ENCODE measurements around the gene STAP1.
"Not testable (repeated sequence)": the region's sequence is repeated elsewhere in the genome, so short reads cannot be mapped to it uniquely, and the experiment has no call there.

Gene STAP1

DNA sequence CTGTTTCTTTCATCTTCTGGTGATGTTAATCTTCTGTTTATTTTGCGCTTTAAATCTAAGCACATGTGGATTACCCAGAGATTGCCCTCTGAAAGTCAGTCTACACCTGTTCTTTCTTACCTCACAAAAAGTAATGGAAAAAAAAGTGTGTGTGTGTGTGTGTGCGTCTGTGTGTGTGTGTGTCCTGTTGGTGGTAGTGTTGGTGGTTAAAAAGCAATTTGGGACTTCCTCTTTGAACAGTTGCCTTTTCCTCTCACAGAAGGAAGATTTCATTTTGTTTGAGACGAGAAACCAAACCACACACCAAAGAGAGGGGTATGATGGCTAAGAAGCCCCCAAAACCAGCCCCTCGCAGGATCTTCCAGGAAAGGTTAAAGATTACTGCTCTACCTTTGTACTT, at the start of gene STAP1:
Gene STAP1 (plus strand): TSS at position 235 of the 400 bp plus-strand sequence. CDS start 83 bp downstream, at position 318.
- no peak for DNase-seq

DNA sequence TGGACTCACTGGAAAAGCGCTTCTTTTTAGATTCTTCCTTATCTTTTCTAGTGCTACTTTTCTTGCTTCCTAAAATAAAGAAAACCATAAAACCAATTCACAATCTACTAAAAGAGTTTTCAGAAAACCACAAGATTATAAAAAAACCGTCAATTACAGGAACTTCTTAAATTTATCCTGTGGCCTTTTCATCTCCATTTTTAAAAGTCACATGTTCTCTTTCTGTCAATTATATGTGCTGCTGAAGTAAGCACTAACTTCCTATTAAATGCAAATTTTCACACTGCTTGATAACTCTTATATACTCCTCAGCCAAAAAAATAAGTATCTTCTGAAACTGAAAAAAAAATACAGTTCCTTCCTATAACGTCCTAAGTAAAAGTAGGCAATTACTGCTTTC, 46.0 kb upstream of the STAP1 start:
- no peak for DNase-seq

GRCh38 chr4:67520141-67520540, 38.4 kb upstream of the STAP1 start:
- no peak for DNase-seq

DNA sequence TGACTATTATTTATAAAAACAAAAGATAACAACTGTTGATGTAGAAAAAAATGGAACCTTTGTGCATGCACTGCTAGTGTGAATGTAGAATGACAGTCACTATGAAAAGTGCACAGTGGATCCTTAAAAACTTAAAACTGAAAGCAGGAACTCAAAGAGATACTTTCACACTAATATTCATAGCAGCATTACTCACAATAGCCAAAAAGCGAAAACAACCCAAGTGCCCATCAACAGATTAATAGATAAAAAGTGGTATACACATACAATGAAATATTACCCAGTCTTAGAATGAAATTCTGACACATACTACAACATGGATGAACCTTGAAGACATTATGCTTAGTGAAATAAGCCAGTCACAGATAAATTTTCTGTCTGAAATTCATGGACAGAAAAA, 37.0 kb upstream of the STAP1 start:
- no peak for DNase-seq

- DNase-seq, result no peak
These were observed 36.3 kb upstream of the STAP1 start for GRCh38 chr4:67522230-67522629.

DNA sequence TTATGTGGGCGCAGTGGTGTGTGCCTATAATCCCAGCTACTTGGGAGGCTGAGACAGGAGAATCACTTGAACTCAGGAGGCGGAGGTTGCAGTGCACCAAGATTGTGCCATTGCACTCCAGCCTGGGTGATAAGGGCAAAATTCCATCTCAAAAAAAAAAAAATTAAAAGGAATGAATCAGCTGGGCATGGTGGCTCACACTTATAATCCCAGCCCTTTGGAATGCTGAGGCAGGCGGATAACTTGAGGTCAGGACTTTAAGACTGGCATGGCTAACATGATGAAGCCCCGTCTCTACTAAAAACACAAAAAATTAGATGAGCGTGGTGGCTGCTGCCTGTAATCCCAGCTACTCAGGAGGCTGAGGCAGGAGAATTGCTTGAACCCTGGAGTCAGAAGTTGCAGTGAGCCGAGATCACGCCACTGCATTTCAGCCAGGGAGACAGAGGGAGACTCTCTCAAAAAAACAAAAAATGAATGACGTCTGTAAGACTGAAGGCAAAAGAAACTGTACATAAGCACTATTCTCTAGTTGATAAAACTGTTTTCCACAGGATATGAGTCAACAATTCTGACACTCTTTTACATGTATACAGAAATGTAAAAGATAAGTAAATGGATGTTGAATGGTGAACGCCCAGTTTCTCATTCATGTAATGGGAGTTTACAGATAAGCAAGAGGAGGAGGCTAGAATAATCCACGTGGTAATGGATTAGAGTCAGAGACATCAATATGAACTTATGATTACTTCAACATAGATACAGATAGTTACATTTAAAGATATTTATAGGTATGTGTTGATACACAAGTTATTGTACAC, 35.5 kb upstream of the STAP1 start:
- no peak for DNase-seq

- DNase-seq, result not testable (repeated sequence)
These were observed 34.4 kb upstream of the STAP1 start for GRCh38 chr4:67524140-67524539.

- DNase-seq, result peak in 1 of 2 experiments; percentile 11
These were observed 27.1 kb upstream of the STAP1 start for GRCh38 chr4:67531379-67531962.

DNA sequence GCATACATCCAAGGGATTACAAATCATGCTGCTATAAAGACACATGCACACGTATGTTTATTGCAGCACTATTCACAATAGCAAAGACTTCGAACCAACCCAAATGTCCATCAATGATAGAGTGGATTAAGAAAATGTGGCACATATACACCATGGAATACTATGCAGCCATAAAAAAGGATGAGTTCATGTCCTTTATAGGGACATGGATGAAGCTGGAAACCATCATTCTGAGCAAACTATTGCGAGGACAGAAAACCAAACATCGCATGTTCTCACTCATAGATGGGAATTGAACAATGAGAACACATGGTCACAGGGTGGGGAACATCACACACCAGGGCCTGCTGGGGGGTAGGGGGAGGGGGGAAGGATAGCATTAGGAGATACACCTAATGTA, 26.1 kb upstream of the STAP1 start:
- not testable (repeated sequence) for DNase-seq

- no peak for DNase-seq
These were observed 25.4 kb upstream of the STAP1 start for GRCh38 chr4:67533112-67533511.

DNA sequence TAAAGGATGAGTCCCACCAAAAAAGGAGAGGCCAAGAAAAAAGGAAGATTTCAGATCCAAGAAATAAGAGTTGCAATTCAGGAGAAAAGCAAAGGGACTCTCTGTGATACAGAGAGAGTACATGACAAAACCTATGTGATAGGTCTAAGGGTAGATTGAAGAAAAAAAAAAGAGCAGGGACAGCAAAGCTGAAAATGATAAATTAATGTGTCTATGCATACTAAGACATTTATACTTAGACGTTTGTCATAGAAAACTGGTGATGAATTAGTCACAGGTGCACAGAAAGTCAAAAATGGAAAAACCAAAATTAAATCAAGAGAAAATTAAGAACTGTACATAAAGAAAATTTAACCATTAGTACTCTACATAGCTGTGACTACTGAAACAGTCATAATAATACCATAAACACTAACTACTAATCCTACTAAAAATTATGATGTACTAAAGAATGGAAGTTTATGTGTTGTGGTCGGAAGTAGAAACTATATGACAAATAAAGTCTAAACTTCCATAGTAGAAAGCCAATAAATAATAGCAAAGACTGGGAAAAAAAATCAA, 23.2 kb upstream of the STAP1 start:
- no peak for DNase-seq

DNA sequence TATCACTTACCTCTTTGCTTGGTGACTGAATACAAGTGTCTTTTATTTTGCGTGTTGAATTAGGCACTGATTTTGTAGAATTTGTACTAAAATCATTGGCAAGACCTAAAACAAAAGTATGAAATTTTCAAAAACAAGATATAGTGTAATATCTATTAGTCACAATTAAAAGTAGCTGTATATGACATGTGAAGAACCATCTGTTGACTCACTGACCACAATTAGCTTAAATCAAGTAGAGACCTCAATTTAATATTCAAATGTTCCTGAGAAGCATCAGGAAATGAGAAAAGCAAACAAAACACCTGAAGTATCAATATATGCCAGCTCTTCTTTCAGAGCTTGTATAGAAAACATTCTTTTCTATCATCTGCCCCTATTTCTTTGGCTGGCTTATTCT, 18.7 kb upstream of the STAP1 start:
- DNase-seq, result no peak

DNA sequence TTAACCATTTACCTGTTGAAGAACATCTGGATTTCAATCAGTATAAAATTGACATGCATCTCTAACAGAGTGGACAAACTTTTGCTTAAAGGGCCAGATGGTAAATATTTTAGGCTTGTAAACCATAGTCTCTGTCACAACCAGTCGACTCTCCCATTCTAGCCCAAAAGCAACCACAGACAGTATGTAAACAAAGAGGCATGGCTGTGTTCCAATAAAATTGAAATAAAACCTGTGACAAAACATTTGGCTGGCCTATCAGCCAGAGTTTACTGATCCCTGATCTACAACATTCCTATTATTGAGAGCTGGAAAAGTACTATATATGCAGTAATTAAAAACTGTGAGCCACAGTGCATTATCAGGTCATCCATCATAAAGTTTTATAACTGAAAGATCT, 16.5 kb upstream of the STAP1 start:
- DNase-seq, result no peak

GRCh38 chr4:67545199-67546003, 13.1 kb upstream of the STAP1 start, which contains the start of gene CENPC:
TSS of gene CENPC (minus strand) at chr4:67545503. CDS start at chr4:67545355, 148 bp downstream.
- DNase-seq, result peak; percentile 94 to 97

DNA sequence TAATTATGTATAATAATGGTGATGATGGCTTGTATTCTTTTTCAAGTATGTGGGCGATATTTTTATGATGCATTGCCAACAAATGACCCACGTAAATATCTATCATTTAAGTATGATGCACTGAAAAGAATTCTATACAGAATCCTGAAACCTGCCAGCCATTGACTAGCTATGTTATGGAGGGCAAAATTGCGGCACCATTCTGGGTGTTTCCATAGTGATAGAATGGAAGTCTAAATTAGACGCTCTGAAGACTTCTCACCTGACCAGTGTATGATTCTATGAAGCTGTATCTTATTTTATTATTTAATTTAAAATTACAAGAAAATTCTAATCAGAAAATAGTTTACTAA, 12.5 kb upstream of the STAP1 start:
- DNase-seq, result peak; percentile 8 to 26

DNA sequence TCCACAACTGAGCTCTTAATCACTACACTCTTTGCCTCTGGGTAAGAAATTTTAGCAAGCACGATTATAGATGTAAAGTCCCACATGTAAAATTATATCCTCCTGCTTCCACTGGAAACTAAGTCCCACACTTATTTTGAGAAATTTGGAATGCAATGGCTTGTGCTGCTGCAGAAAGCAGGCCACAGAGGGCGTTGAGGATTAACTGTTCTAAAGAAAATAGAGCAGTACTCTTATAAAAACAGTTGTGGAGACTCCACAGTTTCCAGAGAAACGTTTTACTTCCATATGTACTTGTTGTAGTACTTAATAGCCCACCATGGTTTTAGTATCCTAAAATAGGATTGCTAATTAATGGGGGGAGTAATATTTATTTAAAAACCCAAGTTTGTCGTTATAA, 11.6 kb upstream of the STAP1 start:
- no peak for DNase-seq

GRCh38 chr4:67549123-67549522, 9.4 kb upstream of the STAP1 start:
- peak in 1 of 2 experiments; percentile 27 for DNase-seq

GRCh38 chr4:67550451-67550850, 8.1 kb upstream of the STAP1 start:
- DNase-seq, result no peak

DNA sequence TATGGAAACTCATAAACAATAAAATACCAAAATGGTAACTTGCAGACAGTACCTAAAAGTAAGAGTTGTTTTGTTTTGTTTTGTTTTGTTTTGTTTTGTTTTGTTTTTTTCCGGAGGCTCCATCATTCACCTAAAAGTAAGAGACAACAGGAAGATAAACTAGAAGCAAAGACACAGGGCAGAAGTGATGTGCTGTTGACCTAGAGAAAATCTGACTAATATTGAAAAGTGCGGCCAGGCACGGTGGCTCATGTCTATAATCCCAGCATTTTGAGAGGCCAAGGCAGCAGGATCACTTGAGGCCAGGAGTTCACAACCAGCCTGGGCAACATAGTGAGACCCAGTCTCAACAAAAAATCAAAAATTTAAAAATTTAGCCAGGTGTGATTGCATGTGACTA, 7.7 kb upstream of the STAP1 start:
- no peak for DNase-seq

GRCh38 chr4:67552146-67552792, 6.3 kb upstream of the STAP1 start:
- DNase-seq, result not testable (repeated sequence)

GRCh38 chr4:67554096-67554495, 4.4 kb upstream of the STAP1 start:
- no peak for DNase-seq

DNA sequence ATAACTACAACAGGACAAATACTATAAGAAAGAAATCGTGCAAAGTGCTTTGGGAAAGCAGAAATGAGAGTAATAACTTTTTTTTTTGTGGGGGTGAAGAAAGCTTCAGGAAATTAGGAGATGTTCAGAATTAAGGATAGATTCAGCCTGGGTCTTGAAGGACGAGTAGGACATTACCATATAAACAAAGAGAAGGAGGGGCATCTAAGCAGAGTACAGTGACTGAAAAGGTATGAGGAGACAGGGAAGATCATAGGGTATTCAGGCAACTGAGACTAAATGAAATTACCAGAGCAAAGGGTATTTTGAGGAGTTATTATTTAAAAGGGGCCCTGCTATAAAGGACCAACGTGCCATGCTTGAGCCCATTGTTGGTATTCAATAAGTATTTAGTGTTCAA, 3.1 kb upstream of the STAP1 start:
- DNase-seq, result no peak

DNA sequence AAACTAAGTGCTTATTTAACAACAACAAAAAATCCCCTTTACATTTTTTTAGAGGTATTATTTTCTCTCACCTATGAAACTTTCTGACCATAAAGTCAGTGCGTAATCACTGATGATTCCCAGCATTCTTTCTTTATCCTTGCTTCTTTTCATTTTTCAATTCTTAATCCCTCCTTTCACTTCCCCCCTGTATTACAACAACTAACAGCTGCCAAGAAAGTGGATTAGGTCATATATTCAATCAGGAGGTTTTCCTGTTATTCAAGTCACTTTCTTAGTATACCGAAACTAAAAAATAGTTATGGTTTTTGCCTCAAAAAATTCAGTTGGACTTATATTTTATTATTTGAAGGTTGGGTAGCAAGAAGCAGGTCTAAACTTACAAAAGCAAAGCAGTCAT, 2.1 kb upstream of the STAP1 start:
- no peak for DNase-seq
